AG09319 (cell line): ENCODE data around the gene SEMA3F.

ENCODE experiments used
- DNase-seq: peaks from one replicate; pipeline ENCODE4 v3.0.0-alpha.2; 2010; ENCODE audit warnings: low read depth; ENCODE audit errors: extremely low read depth
- TF ChIP-seq, protein P1 (sequence below): IDR thresholded peaks from 2 replicates; pipeline ENCODE4 v1.5.1; 2011; ENCODE audit warnings: low read depth, mild to moderate bottlenecking, inconsistent platforms, low read length, moderate library complexity

SEMA3F gene

DNA sequence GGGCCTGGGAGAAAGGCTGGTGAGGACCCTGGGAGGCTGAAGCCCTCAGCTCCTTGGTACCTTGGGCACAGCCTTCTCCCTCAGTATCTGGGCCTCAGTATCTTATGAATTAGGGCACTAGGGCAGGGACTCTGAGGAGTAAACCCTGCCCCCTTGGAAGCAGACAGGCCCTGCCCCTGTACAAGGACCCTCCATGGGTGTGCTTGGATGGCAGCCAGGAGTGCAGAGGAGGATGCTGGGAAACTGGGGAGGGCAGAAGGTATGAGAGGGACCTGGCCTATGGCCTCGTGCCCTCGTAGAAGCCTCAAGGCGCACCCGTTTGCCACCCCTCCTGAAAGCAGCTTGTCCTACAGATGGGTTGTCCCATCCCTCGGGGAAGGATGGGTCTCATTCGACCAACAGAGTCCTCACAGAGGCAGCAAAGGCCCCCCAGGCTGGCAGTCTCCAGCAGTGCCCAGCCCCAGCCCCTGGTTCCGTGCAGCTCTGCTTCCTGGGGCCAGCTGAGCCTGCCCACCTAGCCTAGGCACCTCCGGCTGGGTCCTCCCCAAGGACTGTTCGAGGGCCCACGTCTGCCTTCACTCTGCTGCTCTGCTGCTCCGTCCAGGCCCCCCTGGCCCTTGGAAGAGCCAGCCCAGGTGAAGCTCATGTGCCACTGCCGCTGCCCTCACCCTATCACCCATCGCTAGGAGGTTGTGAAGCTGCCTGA is 15.3 kb upstream of the SEMA3F start:
- TF ChIP-seq, protein P1, sequence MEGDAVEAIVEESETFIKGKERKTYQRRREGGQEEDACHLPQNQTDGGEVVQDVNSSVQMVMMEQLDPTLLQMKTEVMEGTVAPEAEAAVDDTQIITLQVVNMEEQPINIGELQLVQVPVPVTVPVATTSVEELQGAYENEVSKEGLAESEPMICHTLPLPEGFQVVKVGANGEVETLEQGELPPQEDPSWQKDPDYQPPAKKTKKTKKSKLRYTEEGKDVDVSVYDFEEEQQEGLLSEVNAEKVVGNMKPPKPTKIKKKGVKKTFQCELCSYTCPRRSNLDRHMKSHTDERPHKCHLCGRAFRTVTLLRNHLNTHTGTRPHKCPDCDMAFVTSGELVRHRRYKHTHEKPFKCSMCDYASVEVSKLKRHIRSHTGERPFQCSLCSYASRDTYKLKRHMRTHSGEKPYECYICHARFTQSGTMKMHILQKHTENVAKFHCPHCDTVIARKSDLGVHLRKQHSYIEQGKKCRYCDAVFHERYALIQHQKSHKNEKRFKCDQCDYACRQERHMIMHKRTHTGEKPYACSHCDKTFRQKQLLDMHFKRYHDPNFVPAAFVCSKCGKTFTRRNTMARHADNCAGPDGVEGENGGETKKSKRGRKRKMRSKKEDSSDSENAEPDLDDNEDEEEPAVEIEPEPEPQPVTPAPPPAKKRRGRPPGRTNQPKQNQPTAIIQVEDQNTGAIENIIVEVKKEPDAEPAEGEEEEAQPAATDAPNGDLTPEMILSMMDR, result no peak
- no peak for DNase-seq

DNA sequence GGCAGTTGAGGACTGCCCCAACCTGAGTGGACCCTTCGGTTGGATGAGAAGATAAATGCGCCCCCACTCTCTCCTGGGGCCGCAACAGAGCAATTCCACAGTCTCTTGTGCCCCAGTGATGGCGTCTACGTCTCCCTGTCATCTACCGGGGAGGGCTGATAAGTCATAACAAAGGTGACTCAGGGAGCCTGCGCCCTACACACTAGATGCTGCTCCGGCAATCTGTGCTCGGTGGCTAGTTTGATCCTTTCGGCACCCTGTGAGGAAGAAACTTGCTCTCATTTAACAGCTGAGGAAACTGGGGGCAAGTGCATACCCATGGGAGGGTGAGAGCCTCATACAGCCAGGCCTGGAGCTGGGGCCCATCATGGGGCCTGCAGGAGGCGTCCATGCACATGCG is 14.1 kb upstream of the SEMA3F start:
- no peak for DNase-seq
- TF ChIP-seq, protein P1, result no peak

DNA sequence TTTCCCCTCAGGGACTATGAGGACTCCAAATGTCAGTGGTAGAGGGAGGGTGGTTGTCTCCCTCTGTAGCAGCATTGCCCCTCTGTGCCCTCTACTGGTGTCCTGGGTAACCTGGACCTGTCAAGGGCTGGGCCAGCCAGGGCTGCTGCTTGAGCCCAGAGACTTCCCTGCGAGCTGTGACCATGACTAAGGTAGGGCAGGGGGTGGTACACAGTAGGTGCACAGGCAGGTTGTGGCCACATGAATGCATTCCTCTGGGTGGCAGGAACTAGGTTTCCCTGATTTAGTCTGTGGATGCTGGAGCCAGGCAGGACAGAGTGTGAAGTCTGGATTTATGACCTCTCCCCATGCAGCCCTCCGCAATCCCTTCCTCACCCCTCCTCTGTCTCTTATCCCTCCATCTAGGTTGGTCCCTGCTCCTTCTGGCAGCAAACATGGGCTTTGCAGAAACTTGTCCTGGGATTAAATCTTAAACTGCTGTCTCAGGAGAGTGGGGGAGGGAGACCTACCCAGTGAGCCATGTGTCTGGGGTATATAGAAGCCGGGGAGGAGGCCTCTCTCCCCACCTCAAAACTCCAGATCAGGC is 8.7 kb upstream of the SEMA3F start:
- DNase-seq, result no peak
- TF ChIP-seq, protein P1, result no peak

DNA sequence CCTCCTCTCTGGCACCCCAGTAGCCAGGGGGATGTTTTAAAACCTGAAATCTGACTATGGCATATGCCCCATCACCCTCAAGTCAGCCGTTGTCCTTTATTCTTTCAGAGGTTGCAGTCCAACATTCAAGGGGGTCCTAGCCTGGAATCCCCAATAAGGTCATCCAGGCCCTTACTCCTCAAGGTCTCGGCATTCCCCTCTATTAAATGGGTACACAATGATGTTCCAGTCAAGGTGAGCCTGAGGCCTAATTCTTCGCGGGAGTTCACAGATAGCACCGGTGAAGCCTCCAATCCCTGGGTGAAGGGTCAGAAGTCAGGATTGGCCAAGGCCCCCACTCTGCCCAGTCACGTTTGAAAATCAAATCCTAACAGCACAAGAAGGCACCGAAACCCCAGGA is 8.1 kb upstream of the SEMA3F start:
- TF ChIP-seq, protein P1, result no peak

DNA sequence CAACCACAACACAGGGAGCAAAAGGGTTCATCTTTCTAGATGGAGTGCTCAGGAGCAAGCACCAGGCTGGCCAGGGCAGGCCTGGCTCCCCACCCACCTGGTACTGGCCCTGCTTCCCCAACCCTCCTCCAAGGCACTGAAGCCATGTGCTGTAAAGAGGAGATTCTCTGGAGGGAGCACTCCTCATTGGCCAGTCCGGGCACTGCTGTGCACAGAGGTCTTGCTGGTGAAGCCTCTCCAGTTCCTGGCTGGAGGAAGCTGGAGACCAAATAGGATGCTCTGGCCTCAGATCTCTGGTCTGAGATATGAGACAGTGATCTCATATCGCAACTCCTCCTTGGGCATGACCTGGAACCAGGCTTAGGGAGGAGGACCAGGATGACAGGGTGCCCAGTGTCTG is 7.7 kb upstream of the SEMA3F start:
- TF ChIP-seq, protein P1, result no peak
- DNase-seq, result no peak

More for the DNA sequence above, 8.1 kb upstream of the SEMA3F start:
- no peak for DNase-seq

DNA sequence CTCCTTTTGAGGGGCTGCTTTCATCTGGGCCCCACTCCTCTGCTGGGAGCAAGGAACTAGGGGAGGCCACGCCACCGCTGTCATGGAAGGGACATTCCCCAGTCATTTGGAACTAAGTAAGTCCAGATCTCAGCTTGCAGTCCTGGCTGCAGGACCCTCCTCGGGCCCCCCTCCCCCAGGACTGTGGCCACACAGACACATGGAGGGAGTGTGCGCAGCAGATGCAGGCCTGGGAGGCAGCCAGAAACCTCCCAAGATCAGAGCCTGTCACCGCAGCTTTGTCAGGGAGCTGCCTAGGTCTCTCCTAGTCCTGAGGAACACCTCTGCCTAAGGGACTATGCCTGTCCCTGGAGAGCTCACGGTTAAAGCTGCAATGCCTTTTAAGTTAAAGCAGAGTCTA is 7.3 kb upstream of the SEMA3F start:
- TF ChIP-seq, protein P1, result no peak
- DNase-seq, result no peak

DNA sequence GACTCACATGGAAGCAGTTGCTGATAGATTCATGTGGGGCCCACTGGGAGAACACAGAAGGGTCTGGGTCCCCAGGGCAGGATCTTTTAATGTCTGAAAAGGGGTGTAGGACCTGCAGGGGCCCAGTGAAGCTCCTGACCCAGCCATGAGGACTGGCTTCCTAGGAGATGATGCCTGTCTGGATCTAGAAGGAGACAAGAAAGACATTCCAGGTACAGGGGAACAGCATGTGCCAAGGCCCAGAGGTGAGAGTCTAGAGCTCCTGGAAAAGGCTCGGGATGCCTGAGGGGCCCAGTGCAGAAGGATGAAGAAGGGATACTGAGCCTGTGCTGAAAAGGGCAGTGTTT is 4.7 kb upstream of the SEMA3F start:
- no peak for DNase-seq
- TF ChIP-seq, protein P1, result no peak
